Measurements from ENCODE around the gene MAGEF1. TPM values are rescaled to one million over a fixed set of nuclear protein-coding genes. Genes with fewer than 3 reads are reported as not detected.

Gene MAGEF1
- total and polyA plus RNA-seq, 2 of the 13 experiments (the other 11 are each of a cell fraction or from before 2014, with no cell fraction given), result 26.0 to 62.4 TPM

- intact Hi-C loops (cut with micrococcal nuclease; ENCODE audit: unreplicated experiment), result loop anchor here (5.0 kb wide), 1 partner anchor 84 kb away; no protein-coding TSS in a partner anchor
- TF ChIP-seq ZNF749 (CRISPR knock-in tag; IDR thresholded peaks at IDR 0.05; ENCODE audit: borderline replicate concordance) (no peak), ZEB1 (IDR thresholded peaks at IDR 0.05; ENCODE audit: insufficient replicate concordance, low read depth) (no peak), DNMT3B (CRISPR knock-in tag; conservative IDR thresholded peaks at IDR 0.05) (no peak), KLF16 (CRISPR knock-in tag; IDR thresholded peaks at IDR 0.05) (no peak), SYNCRIP (IDR thresholded peaks at IDR 0.05; ENCODE audit: insufficient read depth, low read depth, low read length) (no peak), ZNF44 (CRISPR knock-in tag; IDR thresholded peaks at IDR 0.05) (no peak), AKAP8 (CRISPR knock-in tag; IDR thresholded peaks at IDR 0.05) (no peak), ZFY (CRISPR knock-in tag; IDR thresholded peaks at IDR 0.05) (no peak), MZF1 (CRISPR knock-in tag; IDR thresholded peaks at IDR 0.05; ENCODE audit: borderline replicate concordance) (no peak), ZKSCAN8 (CRISPR knock-in tag; IDR thresholded peaks at IDR 0.05; ENCODE audit: borderline replicate concordance) (no peak)
- TF ChIP-seq, protein P1, sequence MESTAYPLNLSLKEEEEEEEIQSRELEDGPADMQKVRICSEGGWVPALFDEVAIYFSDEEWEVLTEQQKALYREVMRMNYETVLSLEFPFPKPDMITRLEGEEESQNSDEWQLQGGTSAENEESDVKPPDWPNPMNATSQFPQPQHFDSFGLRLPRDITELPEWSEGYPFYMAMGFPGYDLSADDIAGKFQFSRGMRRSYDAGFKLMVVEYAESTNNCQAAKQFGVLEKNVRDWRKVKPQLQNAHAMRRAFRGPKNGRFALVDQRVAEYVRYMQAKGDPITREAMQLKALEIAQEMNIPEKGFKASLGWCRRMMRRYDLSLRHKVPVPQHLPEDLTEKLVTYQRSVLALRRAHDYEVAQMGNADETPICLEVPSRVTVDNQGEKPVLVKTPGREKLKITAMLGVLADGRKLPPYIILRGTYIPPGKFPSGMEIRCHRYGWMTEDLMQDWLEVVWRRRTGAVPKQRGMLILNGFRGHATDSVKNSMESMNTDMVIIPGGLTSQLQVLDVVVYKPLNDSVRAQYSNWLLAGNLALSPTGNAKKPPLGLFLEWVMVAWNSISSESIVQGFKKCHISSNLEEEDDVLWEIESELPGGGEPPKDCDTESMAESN (CRISPR knock-in tag; conservative IDR thresholded peaks at IDR 0.05), result no peak
- TF ChIP-seq, protein P2, sequence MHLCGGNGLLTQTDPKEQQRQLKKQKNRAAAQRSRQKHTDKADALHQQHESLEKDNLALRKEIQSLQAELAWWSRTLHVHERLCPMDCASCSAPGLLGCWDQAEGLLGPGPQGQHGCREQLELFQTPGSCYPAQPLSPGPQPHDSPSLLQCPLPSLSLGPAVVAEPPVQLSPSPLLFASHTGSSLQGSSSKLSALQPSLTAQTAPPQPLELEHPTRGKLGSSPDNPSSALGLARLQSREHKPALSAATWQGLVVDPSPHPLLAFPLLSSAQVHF (CRISPR knock-in tag; IDR thresholded peaks at IDR 0.05), result no peak
Observed at GRCh38 chr3:184693011-184693975, 18.6 kb downstream of the MAGEF1 start.

More at GRCh38 chr3:184693011-184693975, 18.6 kb downstream of the MAGEF1 start:
- DNase-seq (ENCODE audit: low spot score), result no peak
- Histone ChIP-seq H3K79me2 (ENCODE audit: insufficient read depth, low read length) (no peaks in the 10 kb centered on the region), H3K9me3 (ENCODE audit: low read length) (no peaks in the 10 kb centered on the region), H2AFZ (ENCODE audit: low read length) (no peak overlapping the region), H3K36me3 (replicated peaks in 1 of 2; ENCODE audit: control insufficient read depth in 1 of 2, insufficient read depth in 2 of 2, low read length in 2 of 2) (no peaks in the 10 kb centered on the region), H3K9ac (ENCODE audit: insufficient read depth, low read depth, low read length) (no peak overlapping the region), H3K27me3 (ENCODE audit: control insufficient read depth in 1 of 2, insufficient read depth in 2 of 2, low read length in 2 of 2) (peaks cover 3 to 45% of the 10 kb centered on the region in 2 experiments; a peak in 3 of 5 replicates), H3K4me3 (replicated peaks in 1 of 3; ENCODE audit: insufficient read depth in 1 of 3, low read depth in 2 of 3, low read length in 3 of 3) (no peak overlapping the region), H3K4me1 (ENCODE audit: insufficient read depth, low read length) (0 out of 2 replicates have a peak, but pooled peaks cover 2% of the 10 kb centered on the region), H3K4me2 (ENCODE audit: low read depth, low read length) (no peak overlapping the region), H3K27ac (ENCODE audit: extremely low read length, insufficient read depth, low read length) (no peak overlapping the region), H4K20me1 (ENCODE audit: insufficient read depth, low read length) (no peaks in the 10 kb centered on the region)
- FAIRE-seq, result no peak
- BruUV-seq (replicated peaks), result no TSS peak
- WGBS (ENCODE audit: low lambda C conversion rate), result 30% methylated on average over 15 of the region's 16 CpGs
- POLR2A ChIA-PET, result no interaction called here
- CTCF ChIA-PET (ENCODE audit: low intra/inter-chr PET ratio, low total read pairs), result no interaction called here
- in situ Hi-C loops (cut with HindIII; ENCODE audit: extremely low pct_ligation_motif_present, low pct_unique_long_range_greater_than_20kb), result no loop called here
- ATAC-seq, result peak; percentile 40
